Activated naive CD4-positive, alpha-beta T cell treated with anti-CD3 and anti-CD28 coated beads for 36 hours (primary cell): ENCODE data around the gene KLHDC4. TPM values are rescaled to one million over a fixed set of nuclear protein-coding genes. Genes with fewer than 3 reads are reported as not detected.
"Not testable (repeated sequence)": the region's sequence is repeated elsewhere in the genome, so short reads cannot be mapped to it uniquely, and the experiment has no call there.

ENCODE experiments used
- CTCF ChIA-PET: fragments of 350-600 bp; sonication (Branson Sonifier 250); formaldehyde crosslinking; loops from one replicate; lab custom pipeline; 2021; ENCODE audit warnings: antibody characterized with exemption; lab: Charles Lee
- DNase-seq: peaks from one replicate; pipeline ENCODE4 v3.0.0-alpha.2; 2020
- H3K27ac Mint-ChIP-seq: one replicate; pipeline ENCODE4 v1.8.0; 2021; ENCODE audit warnings: mild to moderate bottlenecking, mixed read lengths
- H3K27me3 Mint-ChIP-seq: one replicate; pipeline ENCODE4 v1.8.0; 2021; ENCODE audit warnings: low read depth, mixed read lengths
- H3K36me3 Mint-ChIP-seq: one replicate; pipeline ENCODE4 v1.8.0; 2021; ENCODE audit warnings: low read depth, mixed read lengths
- H3K4me1 Mint-ChIP-seq: one replicate; pipeline ENCODE4 v1.8.0; 2021; ENCODE audit warnings: low read depth, mixed read lengths
- H3K4me3 Mint-ChIP-seq: one replicate; pipeline ENCODE4 v1.8.0; 2021; ENCODE audit warnings: mild to moderate bottlenecking, moderate library complexity, mixed read lengths
- H3K9me3 Mint-ChIP-seq: one replicate; pipeline ENCODE4 v1.8.0; 2021; ENCODE audit warnings: mixed read lengths
- intact Hi-C: fragments of 100-400 bp; cut with micrococcal nuclease; formaldehyde crosslinking; loops from one replicate; pipeline ENCODE4 v1.15.1; 2023
- total RNA-seq, 2 experiments: library from RNA; stranded (reverse); gene quantifications; one replicate each; pipeline ENCODE4 v1.2.3, GENCODE V29; 2021

Gene KLHDC4
- total RNA-seq, 2 experiments from 2014 or later: 56.2 to 62.4 TPM

GRCh38 chr16:87782033-87782432 is 16.2 kb upstream of the KLHDC4 start:
- intact Hi-C loops: loop anchor here (5.0 kb wide), 1 partner anchor 670 kb away; the partner anchor contains the start of gene ZFPM1
- no peak overlapping the region for H3K4me3 Mint-ChIP-seq
- DNase-seq: no peak
- no peak overlapping the region for H3K27ac Mint-ChIP-seq
- no peaks in the 10 kb centered on the region for H3K27me3 Mint-ChIP-seq
- peaks cover 4% of the 10 kb centered on the region for H3K36me3 Mint-ChIP-seq
- H3K9me3 Mint-ChIP-seq: no peaks in the 10 kb centered on the region
- CTCF ChIA-PET: interaction anchor here (1.7 to 4.6 kb wide), 6 partner anchors 10 to 128 kb away, joined by 3 to 192 read pairs (median 7); partner anchors contain the start of gene SLC7A5
- peaks cover 43% of the 10 kb centered on the region for H3K4me1 Mint-ChIP-seq

- intact Hi-C loops: loop anchor here (1.0 to 5.0 kb wide), 2 partner anchors 26 to 672 kb away; partner anchors contain the start of gene ZFPM1
- DNase-seq: peak; percentile 80
- Mint-ChIP-seq H3K27me3 (no peaks in the 10 kb centered on the region), H3K27ac (peak overlapping the region; percentile 99), H3K9me3 (no peaks in the 10 kb centered on the region), H3K4me3 (peak overlapping the region; percentile 57), H3K36me3 (peaks cover 4% of the 10 kb centered on the region), H3K4me1 (peaks cover 48% of the 10 kb centered on the region)
- CTCF ChIA-PET: interaction anchor here (0.7 to 4.6 kb wide), 18 partner anchors 8 to 186 kb away, joined by 3 to 192 read pairs (median 6); partner anchors contain the start of genes BANP and SLC7A5
These were observed 14.7 kb upstream of the KLHDC4 start for GRCh38 chr16:87780385-87780989.

GRCh38 chr16:87778830-87779579 is 13.2 kb upstream of the KLHDC4 start:
- CTCF ChIA-PET: interaction anchor here (0.6 to 4.6 kb wide), 35 partner anchors 10 to 195 kb away, joined by 3 to 192 read pairs (median 4); partner anchors contain the start of genes BANP, KLHDC4 and SLC7A5
- intact Hi-C loops: loop anchor here (1.0 to 10.0 kb wide), 8 partner anchors 74 to 786 kb away; partner anchors contain the start of gene BANP
- H3K36me3 Mint-ChIP-seq: peaks cover 4% of the 10 kb centered on the region
- H3K9me3 Mint-ChIP-seq: no peaks in the 10 kb centered on the region
- no peaks in the 10 kb centered on the region for H3K27me3 Mint-ChIP-seq
- H3K4me1 Mint-ChIP-seq: peaks cover 48% of the 10 kb centered on the region
- H3K27ac Mint-ChIP-seq: peak overlapping the region; percentile 99
- peak overlapping the region; percentile 89 for H3K4me3 Mint-ChIP-seq
- DNase-seq: peak; percentile 98

- peaks cover 4% of the 10 kb centered on the region for H3K36me3 Mint-ChIP-seq
- H3K9me3 Mint-ChIP-seq: no peaks in the 10 kb centered on the region
- H3K27ac Mint-ChIP-seq: peak overlapping the region; percentile 99
- intact Hi-C loops: loop anchor here (2.0 to 10.0 kb wide), 2 partner anchors 660 to 786 kb away; no protein-coding TSS in a partner anchor
- H3K4me1 Mint-ChIP-seq: peaks cover 48% of the 10 kb centered on the region
- H3K4me3 Mint-ChIP-seq: peak overlapping the region; percentile 89
- no peak for DNase-seq
- no peaks in the 10 kb centered on the region for H3K27me3 Mint-ChIP-seq
- CTCF ChIA-PET: interaction anchor here (0.6 to 4.6 kb wide), 28 partner anchors 9 to 196 kb away, joined by 3 to 192 read pairs (median 4); partner anchors contain the start of genes KLHDC4 and SLC7A5
These were observed 12.7 kb upstream of the KLHDC4 start for GRCh38 chr16:87778476-87778829.

GRCh38 chr16:87773836-87774235 is 8.1 kb upstream of the KLHDC4 start:
- not testable (repeated sequence) for H3K36me3 Mint-ChIP-seq, H3K4me3 Mint-ChIP-seq, H3K27me3 Mint-ChIP-seq, H3K9me3 Mint-ChIP-seq, H3K27ac Mint-ChIP-seq, DNase-seq
- CTCF ChIA-PET: interaction anchor here (0.6 kb wide), 1 partner anchor 76 kb away, joined by 4 read pairs; no protein-coding TSS in a partner anchor
- intact Hi-C loops: loop anchor here (10.0 kb wide), 1 partner anchor 791 kb away; no protein-coding TSS in a partner anchor
- peaks cover 23% of the 10 kb centered on the region for H3K4me1 Mint-ChIP-seq

GRCh38 chr16:87767456-87767855 is 1.7 kb upstream of the KLHDC4 start:
- Mint-ChIP-seq H3K36me3 (peaks cover 14% of the 10 kb centered on the region), H3K4me3 (peak overlapping the region; percentile 100), H3K27ac (peak overlapping the region; percentile 37), H3K4me1 (peaks cover 33% of the 10 kb centered on the region)
- CTCF ChIA-PET: interaction anchor here (0.6 to 2.7 kb wide), 5 partner anchors 11 to 164 kb away, joined by 3 to 16 read pairs (median 4); no protein-coding TSS in a partner anchor
- H3K9me3 Mint-ChIP-seq, DNase-seq, H3K27me3 Mint-ChIP-seq: not testable (repeated sequence)
- intact Hi-C loops: loop anchor here (2.0 to 10.0 kb wide), 3 partner anchors 55 to 375 kb away; partner anchors contain the start of gene MAP1LC3B

GRCh38 chr16:87766485-87766797 is 655 bp upstream of the KLHDC4 start:
- DNase-seq: no peak
- Mint-ChIP-seq H3K9me3 (no peaks in the 10 kb centered on the region), H3K4me1 (peaks cover 40% of the 10 kb centered on the region), H3K27me3 (no peaks in the 10 kb centered on the region), H3K36me3 (peaks cover 17% of the 10 kb centered on the region), H3K27ac (peak overlapping the region; percentile 96), H3K4me3 (peak overlapping the region; percentile 100)
- intact Hi-C loops: loop anchor here (2.0 to 10.0 kb wide), 3 partner anchors 54 to 374 kb away; partner anchors contain the start of gene MAP1LC3B
- CTCF ChIA-PET: interaction anchor here (0.6 to 3.0 kb wide), 7 partner anchors 12 to 361 kb away, joined by 3 to 17 read pairs (median 3); no protein-coding TSS in a partner anchor

GRCh38 chr16:87765473-87765775 is 362 bp downstream of the KLHDC4 start:
- Mint-ChIP-seq H3K36me3 (peaks cover 21% of the 10 kb centered on the region), H3K4me3 (peak overlapping the region; percentile 100), H3K27ac (peak overlapping the region; percentile 83), H3K27me3 (no peaks in the 10 kb centered on the region), H3K4me1 (peaks cover 43% of the 10 kb centered on the region), H3K9me3 (no peaks in the 10 kb centered on the region)
- CTCF ChIA-PET: interaction anchor here (0.8 to 3.0 kb wide), 6 partner anchors 11 to 143 kb away, joined by 3 to 17 read pairs (median 6); no protein-coding TSS in a partner anchor
- intact Hi-C loops: loop anchor here (5.0 to 10.0 kb wide), 2 partner anchors 53 to 111 kb away; no protein-coding TSS in a partner anchor
- peak; percentile 33 for DNase-seq

GRCh38 chr16:87764600-87765472 is 950 bp downstream of the KLHDC4 start:
- H3K36me3 Mint-ChIP-seq: peaks cover 21% of the 10 kb centered on the region
- H3K27me3 Mint-ChIP-seq: no peaks in the 10 kb centered on the region
- H3K4me1 Mint-ChIP-seq: peaks cover 44% of the 10 kb centered on the region
- DNase-seq: no peak
- peak overlapping the region; percentile 83 for H3K27ac Mint-ChIP-seq
- CTCF ChIA-PET: interaction anchor here (0.7 to 3.0 kb wide), 5 partner anchors 12 to 354 kb away, joined by 3 to 17 read pairs (median 6); no protein-coding TSS in a partner anchor
- intact Hi-C loops: loop anchor here (5.0 to 10.0 kb wide), 2 partner anchors 53 to 110 kb away; no protein-coding TSS in a partner anchor
- H3K9me3 Mint-ChIP-seq: no peaks in the 10 kb centered on the region
- peak overlapping the region; percentile 93 for H3K4me3 Mint-ChIP-seq

- Mint-ChIP-seq H3K9me3 (no peaks in the 10 kb centered on the region), H3K36me3 (peaks cover 33% of the 10 kb centered on the region), H3K27ac (no peak overlapping the region), H3K4me1 (peaks cover 49% of the 10 kb centered on the region), H3K27me3 (no peaks in the 10 kb centered on the region), H3K4me3 (no peak overlapping the region)
- CTCF ChIA-PET: interaction anchor here (0.5 kb wide), 1 partner anchor 127 kb away, joined by 3 read pairs; no protein-coding TSS in a partner anchor
- intact Hi-C loops: loop anchor here (10.0 kb wide), 1 partner anchor 108 kb away; no protein-coding TSS in a partner anchor
- no peak for DNase-seq
These were observed 3.2 kb downstream of the KLHDC4 start for GRCh38 chr16:87762620-87763019.

GRCh38 chr16:87762071-87762571 is 3.7 kb downstream of the KLHDC4 start:
- Mint-ChIP-seq H3K27me3 (no peaks in the 10 kb centered on the region), H3K4me1 (peaks cover 47% of the 10 kb centered on the region), H3K36me3 (peaks cover 35% of the 10 kb centered on the region), H3K9me3 (no peaks in the 10 kb centered on the region), H3K4me3 (no peak overlapping the region), H3K27ac (no peak overlapping the region)
- intact Hi-C loops: loop anchor here (10.0 kb wide), 1 partner anchor 107 kb away; no protein-coding TSS in a partner anchor
- CTCF ChIA-PET: interaction anchor here (0.5 kb wide), 1 partner anchor 127 kb away, joined by 3 read pairs; no protein-coding TSS in a partner anchor
- DNase-seq: no peak
